GM18867 (cell line): ENCODE measurements around the gene MMRN1.

ENCODE experiments used
- ATAC-seq: cut with Tn5 transposase; IDR thresholded peaks from one replicate; pipeline ENCODE4 v1.9.1; 2021; ENCODE audit warnings: mild to moderate bottlenecking, moderate library complexity; ENCODE audit not compliant: unreplicated experiment

Gene MMRN1

GRCh38 chr4:89894649-89895550 is at the start of gene MMRN1:
MMRN1 (plus strand) TSS chr4:89894854; CDS start chr4:89894972, 118 bp downstream.
- peak; percentile 75 for ATAC-seq

GRCh38 chr4:89847571-89848325 is 46.9 kb upstream of the MMRN1 start:
- ATAC-seq: no peak

- no peak for ATAC-seq
These were observed 39.4 kb upstream of the MMRN1 start for GRCh38 chr4:89855236-89855635.

- no peak for ATAC-seq
These were observed 33.7 kb upstream of the MMRN1 start for GRCh38 chr4:89860971-89861370.

- no peak for ATAC-seq
These were observed 31.1 kb upstream of the MMRN1 start for GRCh38 chr4:89863533-89863932.

- no peak for ATAC-seq
These were observed 26.4 kb upstream of the MMRN1 start for GRCh38 chr4:89868276-89868675.

- no peak for ATAC-seq
These were observed 25.6 kb upstream of the MMRN1 start for GRCh38 chr4:89868999-89869589.

- ATAC-seq: no peak
These were observed 23.4 kb upstream of the MMRN1 start for GRCh38 chr4:89871211-89871610.

- ATAC-seq: no peak
These were observed 18.1 kb upstream of the MMRN1 start for GRCh38 chr4:89876548-89876947.

- no peak for ATAC-seq
These were observed 16.0 kb upstream of the MMRN1 start for GRCh38 chr4:89878611-89879010.

- ATAC-seq: no peak
These were observed 15.4 kb upstream of the MMRN1 start for GRCh38 chr4:89879215-89879614.

- ATAC-seq: peak; percentile 57
These were observed 5.4 kb upstream of the MMRN1 start for GRCh38 chr4:89889289-89889688.

GRCh38 chr4:89897867-89898266 is 3.2 kb downstream of the MMRN1 start:
- no peak for ATAC-seq

GRCh38 chr4:89898304-89898716 is 3.7 kb downstream of the MMRN1 start:
- ATAC-seq: peak; percentile 67

- ATAC-seq: no peak
These were observed 4.5 kb downstream of the MMRN1 start for GRCh38 chr4:89899152-89899551.

GRCh38 chr4:89899854-89900253 is 5.2 kb downstream of the MMRN1 start:
- no peak for ATAC-seq

GRCh38 chr4:89901808-89902431 is 7.3 kb downstream of the MMRN1 start:
- peak; percentile 81 for ATAC-seq

GRCh38 chr4:89904524-89904923 is 9.9 kb downstream of the MMRN1 start:
- no peak for ATAC-seq

GRCh38 chr4:89906316-89906715 is 11.7 kb downstream of the MMRN1 start:
- no peak for ATAC-seq

- ATAC-seq: peak; percentile 42
These were observed 12.3 kb downstream of the MMRN1 start for GRCh38 chr4:89906777-89907521.
